Measurements from ENCODE around the gene BAIAP2. TPM values are rescaled to one million over a fixed set of nuclear protein-coding genes. Genes with fewer than 3 reads are reported as not detected.

Gene BAIAP2
- total and polyA plus RNA-seq, 2 of the 13 experiments (the other 11 are each of a cell fraction or from before 2014, with no cell fraction given): 22.5 to 24.0 TPM

DNA sequence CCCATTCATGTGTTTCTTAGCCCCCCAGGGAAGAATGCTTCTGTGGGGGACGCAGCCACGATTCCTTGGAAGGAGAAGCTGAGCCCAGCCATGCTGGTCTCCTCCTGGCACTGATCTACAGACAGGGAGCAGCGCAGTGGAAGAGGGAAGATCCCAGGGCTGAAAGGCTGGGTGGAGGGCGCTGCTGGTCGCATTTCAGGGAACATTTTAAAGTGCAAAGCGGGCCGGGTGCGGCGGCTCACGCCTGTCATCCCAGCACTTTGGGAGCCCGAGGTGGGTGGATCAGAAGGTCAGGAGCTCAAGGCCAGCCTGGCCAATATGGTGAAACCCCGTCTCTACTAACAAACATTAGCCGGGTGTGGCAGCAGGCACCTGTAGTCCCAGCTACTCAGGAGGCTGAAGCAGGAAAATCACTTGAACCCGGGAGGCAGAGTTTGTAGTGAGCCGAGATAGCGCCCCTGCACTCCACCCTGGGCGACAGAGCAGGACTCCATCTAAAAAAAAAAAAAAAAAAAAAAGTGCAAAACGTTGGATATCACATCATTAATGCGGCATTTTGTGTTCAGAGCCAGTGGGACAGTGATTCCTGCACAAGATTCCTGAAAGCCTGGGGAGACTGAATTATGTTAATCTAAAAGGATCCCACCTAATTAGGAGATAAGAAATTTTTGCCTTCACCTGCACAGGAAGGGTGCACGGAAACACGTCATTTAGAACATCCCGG lies 43.9 kb upstream of the BAIAP2 start (continued):
- TF ChIP-seq, protein P1, sequence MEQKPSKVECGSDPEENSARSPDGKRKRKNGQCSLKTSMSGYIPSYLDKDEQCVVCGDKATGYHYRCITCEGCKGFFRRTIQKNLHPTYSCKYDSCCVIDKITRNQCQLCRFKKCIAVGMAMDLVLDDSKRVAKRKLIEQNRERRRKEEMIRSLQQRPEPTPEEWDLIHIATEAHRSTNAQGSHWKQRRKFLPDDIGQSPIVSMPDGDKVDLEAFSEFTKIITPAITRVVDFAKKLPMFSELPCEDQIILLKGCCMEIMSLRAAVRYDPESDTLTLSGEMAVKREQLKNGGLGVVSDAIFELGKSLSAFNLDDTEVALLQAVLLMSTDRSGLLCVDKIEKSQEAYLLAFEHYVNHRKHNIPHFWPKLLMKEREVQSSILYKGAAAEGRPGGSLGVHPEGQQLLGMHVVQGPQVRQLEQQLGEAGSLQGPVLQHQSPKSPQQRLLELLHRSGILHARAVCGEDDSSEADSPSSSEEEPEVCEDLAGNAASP (CRISPR knock-in tag; IDR thresholded peaks at IDR 0.05; ENCODE audit: borderline replicate concordance): no peak
- TF ChIP-seq ZFY (CRISPR knock-in tag; IDR thresholded peaks at IDR 0.05) (no peak), TBX3 (IDR thresholded peaks at IDR 0.05; ENCODE audit: borderline replicate concordance) (no peak), MAFK (conservative IDR thresholded peaks at IDR 0.05 in 1 of 2, IDR thresholded peaks at IDR 0.05 in 1 of 2; ENCODE audit: low read length in 2 of 2) (no peak), NFYB (CRISPR knock-in tag; IDR thresholded peaks at IDR 0.05) (no peak), ZNF225 (CRISPR knock-in tag; IDR thresholded peaks at IDR 0.05) (0 out of 2 replicates have a peak, but pooled peaks have one; percentile 7), CHCHD3 (CRISPR knock-in tag; IDR thresholded peaks at IDR 0.05) (no peak), ZNF383 (CRISPR knock-in tag; IDR thresholded peaks at IDR 0.05; ENCODE audit: borderline replicate concordance) (0 out of 2 replicates have a peak, but pooled peaks have one; percentile 63), ZMYM4 (CRISPR knock-in tag; IDR thresholded peaks at IDR 0.05) (peak; percentile 8; the same call in 1 of the 2 replicates), ZC3H13 (CRISPR knock-in tag; IDR thresholded peaks at IDR 0.05) (no peak; the same call in none of the 2 replicates), ARHGAP35 (CRISPR knock-in tag; IDR thresholded peaks at IDR 0.05; ENCODE audit: borderline replicate concordance) (peak; percentile 77), SRSF4 (IDR thresholded peaks at IDR 0.05; ENCODE audit: low read depth, low read length, poor library complexity, severe bottlenecking) (no peak), STAG1 (CRISPR knock-in tag; IDR thresholded peaks at IDR 0.05) (peak; percentile 43), TCF7 (IDR thresholded peaks at IDR 0.05; ENCODE audit: low read depth) (0 out of 2 replicates have a peak, but pooled peaks have one; percentile 40), ZNF724P (CRISPR knock-in tag; IDR thresholded peaks at IDR 0.05; ENCODE audit: borderline replicate concordance) (peak; percentile 72; the same call in 1 of the 2 replicates), YEATS2 (CRISPR knock-in tag; IDR thresholded peaks at IDR 0.05; ENCODE audit: borderline replicate concordance) (no peak), XBP1 (CRISPR knock-in tag; IDR thresholded peaks at IDR 0.05) (no peak), ZNF703 (CRISPR knock-in tag; IDR thresholded peaks at IDR 0.05; ENCODE audit: borderline replicate concordance) (no peak), SAP130 (CRISPR knock-in tag; IDR thresholded peaks at IDR 0.05; ENCODE audit: low read depth) (peak; percentile 39), HDAC1 (CRISPR knock-in tag; IDR thresholded peaks at IDR 0.05) (peak; percentile 50), ZNF761 (CRISPR knock-in tag; conservative IDR thresholded peaks at IDR 0.05) (no peak), ARID2 (CRISPR knock-in tag; IDR thresholded peaks at IDR 0.05; ENCODE audit: borderline replicate concordance) (no peak), ZNF615 (CRISPR knock-in tag; IDR thresholded peaks at IDR 0.05; ENCODE audit: borderline replicate concordance) (no peak)
- TF ChIP-seq, protein P2, sequence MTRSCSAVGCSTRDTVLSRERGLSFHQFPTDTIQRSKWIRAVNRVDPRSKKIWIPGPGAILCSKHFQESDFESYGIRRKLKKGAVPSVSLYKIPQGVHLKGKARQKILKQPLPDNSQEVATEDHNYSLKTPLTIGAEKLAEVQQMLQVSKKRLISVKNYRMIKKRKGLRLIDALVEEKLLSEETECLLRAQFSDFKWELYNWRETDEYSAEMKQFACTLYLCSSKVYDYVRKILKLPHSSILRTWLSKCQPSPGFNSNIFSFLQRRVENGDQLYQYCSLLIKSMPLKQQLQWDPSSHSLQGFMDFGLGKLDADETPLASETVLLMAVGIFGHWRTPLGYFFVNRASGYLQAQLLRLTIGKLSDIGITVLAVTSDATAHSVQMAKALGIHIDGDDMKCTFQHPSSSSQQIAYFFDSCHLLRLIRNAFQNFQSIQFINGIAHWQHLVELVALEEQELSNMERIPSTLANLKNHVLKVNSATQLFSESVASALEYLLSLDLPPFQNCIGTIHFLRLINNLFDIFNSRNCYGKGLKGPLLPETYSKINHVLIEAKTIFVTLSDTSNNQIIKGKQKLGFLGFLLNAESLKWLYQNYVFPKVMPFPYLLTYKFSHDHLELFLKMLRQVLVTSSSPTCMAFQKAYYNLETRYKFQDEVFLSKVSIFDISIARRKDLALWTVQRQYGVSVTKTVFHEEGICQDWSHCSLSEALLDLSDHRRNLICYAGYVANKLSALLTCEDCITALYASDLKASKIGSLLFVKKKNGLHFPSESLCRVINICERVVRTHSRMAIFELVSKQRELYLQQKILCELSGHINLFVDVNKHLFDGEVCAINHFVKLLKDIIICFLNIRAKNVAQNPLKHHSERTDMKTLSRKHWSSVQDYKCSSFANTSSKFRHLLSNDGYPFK (CRISPR knock-in tag; IDR thresholded peaks at IDR 0.05; ENCODE audit: borderline replicate concordance): no peak; the same call in 1 of the 2 replicates
- TF ChIP-seq, protein P3, sequence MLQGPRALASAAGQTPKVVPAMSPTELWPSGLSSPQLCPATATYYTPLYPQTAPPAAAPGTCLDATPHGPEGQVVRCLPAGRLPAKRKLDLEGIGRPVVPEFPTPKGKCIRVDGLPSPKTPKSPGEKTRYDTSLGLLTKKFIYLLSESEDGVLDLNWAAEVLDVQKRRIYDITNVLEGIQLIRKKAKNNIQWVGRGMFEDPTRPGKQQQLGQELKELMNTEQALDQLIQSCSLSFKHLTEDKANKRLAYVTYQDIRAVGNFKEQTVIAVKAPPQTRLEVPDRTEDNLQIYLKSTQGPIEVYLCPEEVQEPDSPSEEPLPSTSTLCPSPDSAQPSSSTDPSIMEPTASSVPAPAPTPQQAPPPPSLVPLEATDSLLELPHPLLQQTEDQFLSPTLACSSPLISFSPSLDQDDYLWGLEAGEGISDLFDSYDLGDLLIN (CRISPR knock-in tag; IDR thresholded peaks at IDR 0.05; ENCODE audit: borderline replicate concordance): no peak
